WERI-Rb-1 (cell line): ENCODE measurements around the gene MCF2.

ENCODE experiments used
- DNase-seq: peaks from one replicate; pipeline ENCODE4 v3.0.0-alpha.2; 2020
- H3K27ac ChIP-seq: fragments of 250-450 bp; sonication (Bioruptor Pico); 2 replicates; pipeline ENCODE4 v1.5.1; 2020; ENCODE audit warnings: mild to moderate bottlenecking, moderate library complexity
- H3K27me3 ChIP-seq: fragments of 250-450 bp; sonication (Bioruptor Pico); 2 replicates; pipeline ENCODE4 v1.5.1; 2021; ENCODE audit warnings: mild to moderate bottlenecking, low read depth, moderate library complexity; ENCODE audit not compliant: insufficient read depth, severe bottlenecking
- H3K36me3 ChIP-seq: fragments of 250-450 bp; sonication (Bioruptor Pico); 2 replicates; pipeline ENCODE4 v1.5.1; 2020; ENCODE audit warnings: mild to moderate bottlenecking, moderate library complexity
- H3K4me3 ChIP-seq: 2 replicates; pipeline ENCODE4 v1.5.1; 2011; ENCODE audit warnings: low read depth, mild to moderate bottlenecking, control low read depth, low read length
- H3K9me3 ChIP-seq: fragments of 250-450 bp; sonication (Bioruptor Pico); 2 replicates; pipeline ENCODE4 v1.5.1; 2021; ENCODE audit warnings: mild to moderate bottlenecking, moderate library complexity; ENCODE audit not compliant: severe bottlenecking
- TF ChIP-seq, protein P1 (sequence below): IDR thresholded peaks from 2 replicates; pipeline ENCODE4 v1.5.1; 2011; ENCODE audit warnings: low read depth, mild to moderate bottlenecking, control low read depth, inconsistent platforms, low read length

The MCF2 gene

DNA sequence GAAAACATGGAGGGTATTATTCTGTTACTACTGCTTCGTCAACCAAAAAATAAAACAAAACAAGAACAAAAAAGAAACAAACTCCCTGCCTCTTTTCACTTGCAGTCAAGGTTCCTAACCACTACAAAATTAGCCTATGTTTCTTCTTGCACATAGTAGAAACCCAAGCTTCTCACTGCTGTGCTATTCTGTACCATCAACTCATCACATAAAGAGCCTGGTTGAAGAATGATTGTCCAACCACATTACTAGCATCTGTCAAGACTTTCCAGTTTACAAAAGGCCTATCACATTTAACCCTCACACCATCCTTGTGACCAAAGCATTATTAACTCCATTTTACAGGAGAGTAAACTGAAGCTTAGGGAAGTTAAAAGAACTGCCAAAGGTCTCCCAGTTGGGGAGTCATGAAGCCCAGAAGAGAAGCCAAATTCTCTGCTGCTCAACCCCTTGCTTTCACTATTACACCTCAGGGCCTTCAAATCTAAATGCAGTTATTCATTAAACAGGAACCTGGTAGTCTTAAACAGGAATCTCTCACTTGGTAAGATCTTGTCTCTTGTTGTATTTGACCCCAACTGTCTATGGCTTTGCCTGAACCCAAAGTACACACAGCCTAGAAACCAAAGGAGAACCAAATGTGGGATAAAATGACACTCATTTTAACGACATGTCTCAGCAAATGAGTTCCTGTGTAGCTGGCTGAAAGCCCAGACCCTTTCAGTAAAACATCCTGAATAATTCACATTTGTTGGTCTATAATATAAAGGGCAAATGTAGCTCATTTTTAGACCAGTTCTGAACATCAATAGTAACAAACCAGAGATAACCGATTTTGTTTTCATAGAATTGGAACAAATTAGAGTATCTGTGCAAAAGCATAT is 168.8 kb downstream of the MCF2 start:
- TF ChIP-seq, protein P1, sequence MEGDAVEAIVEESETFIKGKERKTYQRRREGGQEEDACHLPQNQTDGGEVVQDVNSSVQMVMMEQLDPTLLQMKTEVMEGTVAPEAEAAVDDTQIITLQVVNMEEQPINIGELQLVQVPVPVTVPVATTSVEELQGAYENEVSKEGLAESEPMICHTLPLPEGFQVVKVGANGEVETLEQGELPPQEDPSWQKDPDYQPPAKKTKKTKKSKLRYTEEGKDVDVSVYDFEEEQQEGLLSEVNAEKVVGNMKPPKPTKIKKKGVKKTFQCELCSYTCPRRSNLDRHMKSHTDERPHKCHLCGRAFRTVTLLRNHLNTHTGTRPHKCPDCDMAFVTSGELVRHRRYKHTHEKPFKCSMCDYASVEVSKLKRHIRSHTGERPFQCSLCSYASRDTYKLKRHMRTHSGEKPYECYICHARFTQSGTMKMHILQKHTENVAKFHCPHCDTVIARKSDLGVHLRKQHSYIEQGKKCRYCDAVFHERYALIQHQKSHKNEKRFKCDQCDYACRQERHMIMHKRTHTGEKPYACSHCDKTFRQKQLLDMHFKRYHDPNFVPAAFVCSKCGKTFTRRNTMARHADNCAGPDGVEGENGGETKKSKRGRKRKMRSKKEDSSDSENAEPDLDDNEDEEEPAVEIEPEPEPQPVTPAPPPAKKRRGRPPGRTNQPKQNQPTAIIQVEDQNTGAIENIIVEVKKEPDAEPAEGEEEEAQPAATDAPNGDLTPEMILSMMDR, result no peak
- Histone ChIP-seq H3K27me3 (peaks cover 29% of the 10 kb centered on the region), H3K4me3 (no peak overlapping the region), H3K36me3 (no peaks in the 10 kb centered on the region), H3K9me3 (no peaks in the 10 kb centered on the region), H3K27ac (no peak overlapping the region)
- no peak for DNase-seq

DNA sequence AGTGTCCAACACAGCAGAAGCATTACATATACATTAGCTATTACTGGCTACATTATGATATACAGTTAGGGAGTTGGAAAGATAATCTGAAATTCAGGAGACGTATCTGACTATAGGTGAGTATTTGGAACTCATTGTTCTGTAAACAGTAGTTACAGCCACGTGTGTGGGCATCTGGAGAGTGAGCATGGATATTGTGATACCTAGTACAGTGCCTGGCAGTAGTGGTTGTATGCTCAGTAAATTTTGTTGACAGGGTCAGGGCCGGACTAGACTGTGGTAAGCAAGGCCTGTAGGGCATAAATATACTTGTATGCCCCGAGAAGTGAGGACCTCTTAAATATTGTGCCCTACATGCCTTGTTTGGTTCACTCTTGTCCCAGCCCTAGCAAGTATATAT is 174.5 kb downstream of the MCF2 start:
- H3K27me3 ChIP-seq, result peaks cover 5% of the 10 kb centered on the region
- no peaks in the 10 kb centered on the region for H3K36me3 ChIP-seq
- TF ChIP-seq, protein P1, result no peak
- no peak overlapping the region for H3K4me3 ChIP-seq
- H3K9me3 ChIP-seq, result no peaks in the 10 kb centered on the region
- no peak overlapping the region for H3K27ac ChIP-seq
- DNase-seq, result no peak

DNA sequence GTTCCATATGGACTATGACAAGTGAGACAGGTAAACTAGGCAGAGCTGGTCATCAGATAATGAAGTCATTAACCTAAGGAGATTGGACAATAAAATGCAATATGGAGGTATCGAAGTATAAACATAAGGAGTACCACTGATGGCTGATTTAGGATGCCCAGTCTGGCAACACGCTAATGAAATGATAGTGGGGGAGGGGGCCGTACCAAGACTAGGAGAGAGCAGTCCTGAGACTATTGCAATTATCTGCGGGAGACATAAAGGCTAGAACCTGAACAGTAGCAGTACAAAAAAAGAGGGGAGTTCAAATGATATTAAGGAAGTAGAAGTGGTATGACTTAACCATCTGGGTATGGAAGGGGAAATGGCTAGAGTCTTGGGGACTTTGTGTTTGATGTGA is 175.1 kb downstream of the MCF2 start:
- Histone ChIP-seq H3K9me3 (no peaks in the 10 kb centered on the region), H3K36me3 (no peaks in the 10 kb centered on the region), H3K27me3 (peaks cover 5% of the 10 kb centered on the region), H3K27ac (no peak overlapping the region), H3K4me3 (no peak overlapping the region)
- TF ChIP-seq, protein P1, result no peak
- no peak for DNase-seq
